GM23338 (cell line): Measurements from ENCODE around the gene CPLX1. TPM values are rescaled to one million over a fixed set of nuclear protein-coding genes. Genes with fewer than 3 reads are reported as not detected.

ENCODE experiments used
- ATAC-seq: fragments of 200-7000 bp; cut with Tn5 transposase; 3 replicates; pipeline ENCODE4 v1.9.1; 2020
- DNase-seq: peaks from one replicate; pipeline ENCODE4 v3.0.0-alpha.2; 2015; ENCODE audit warnings: low spot score
- H2AFZ ChIP-seq: fragments of 200-600 bp; sonication (generic); 2 replicates; pipeline ENCODE4 v1.8.0; 2016; ENCODE audit warnings: antibody characterized with exemption, mild to moderate bottlenecking, moderate library complexity
- H3F3A ChIP-seq: fragments of 200-600 bp; sonication (generic); replicated peaks from 2 replicates; pipeline ENCODE4 v1.8.0; 2017; ENCODE audit warnings: antibody characterized with exemption, mixed run types, low read depth
- H3K27ac ChIP-seq: fragments of 200-600 bp; sonication (generic); 2 replicates; pipeline ENCODE4 v1.6.1; 2016; ENCODE audit warnings: low read depth
- H3K27me3 ChIP-seq: fragments of 200-600 bp; sonication (generic); 2 replicates; pipeline ENCODE4 v1.8.0; 2016; ENCODE audit warnings: mild to moderate bottlenecking, mixed run types, moderate library complexity; ENCODE audit not compliant: insufficient read depth
- H3K36me3 ChIP-seq: fragments of 200-600 bp; sonication (generic); 2 replicates; pipeline ENCODE4 v1.8.0; 2016; ENCODE audit warnings: mild to moderate bottlenecking; ENCODE audit not compliant: insufficient read depth
- H3K4me1 ChIP-seq: fragments of 200-600 bp; sonication (generic); 2 replicates; pipeline ENCODE4 v1.8.0; 2016; ENCODE audit warnings: mild to moderate bottlenecking, moderate library complexity; ENCODE audit not compliant: insufficient read depth
- H3K4me2 ChIP-seq: fragments of 200-600 bp; sonication (generic); 2 replicates; pipeline ENCODE4 v1.7.1; 2017; ENCODE audit warnings: mixed run types
- H3K4me3 ChIP-seq: fragments of 200-600 bp; sonication (generic); 2 replicates; pipeline ENCODE4 v1.6.1; 2016; ENCODE audit warnings: mixed run types
- H3K79me2 ChIP-seq: fragments of 200-600 bp; sonication (generic); replicated peaks from 2 replicates; pipeline ENCODE4 v1.8.0; 2017; ENCODE audit warnings: mild to moderate bottlenecking; ENCODE audit not compliant: insufficient read depth
- H3K9me2 ChIP-seq: fragments of 200-600 bp; sonication (generic); 2 replicates; pipeline ENCODE4 v1.8.0; 2017; ENCODE audit not compliant: insufficient read depth
- H4K20me1 ChIP-seq: fragments of 200-600 bp; sonication (generic); replicated peaks from 2 replicates; pipeline ENCODE4 v1.8.0; 2017; ENCODE audit warnings: mild to moderate bottlenecking; ENCODE audit not compliant: insufficient read depth
- H3K27ac Mint-ChIP-seq: 2 replicates; pipeline ENCODE4 v1.8.0; 2020; ENCODE audit warnings: inconsistent platforms, mild to moderate bottlenecking, moderate library complexity, mixed read lengths
- H3K27me3 Mint-ChIP-seq: 3 replicates; pipeline ENCODE4 v1.8.0; 2022; ENCODE audit warnings: low read depth, mild to moderate bottlenecking, moderate library complexity, mixed read lengths, inconsistent platforms; ENCODE audit not compliant: insufficient read depth, poor library complexity
- H3K36me3 Mint-ChIP-seq: 3 replicates; pipeline ENCODE4 v1.8.0; 2021; ENCODE audit warnings: low read depth, mild to moderate bottlenecking, inconsistent platforms, moderate library complexity, mixed read lengths
- H3K4me1 Mint-ChIP-seq: 3 replicates; pipeline ENCODE4 v1.8.0; 2020; ENCODE audit warnings: mild to moderate bottlenecking, inconsistent platforms, mixed read lengths
- H3K4me3 Mint-ChIP-seq: 3 replicates; pipeline ENCODE4 v1.8.0; 2021; ENCODE audit warnings: moderate library complexity, mild to moderate bottlenecking, inconsistent platforms, mixed read lengths
- H3K9me3 Mint-ChIP-seq: 3 replicates; pipeline ENCODE4 v1.8.0; 2020; ENCODE audit warnings: moderate library complexity, mild to moderate bottlenecking, inconsistent platforms, mixed read lengths
- CREB1 ChIP-seq: fragments of 250-450 bp; sonication (Bioruptor Pico); IDR thresholded peaks from 2 replicates; pipeline ENCODE4 v1.5.0; 2020; ENCODE audit warnings: low read depth, mild to moderate bottlenecking, moderate library complexity
- CTCF ChIP-seq, 2 experiments: fragments of 200-600 bp in 1 of 2; sonication (generic) in 1 of 2; conservative IDR thresholded peaks; 2 replicates each; pipeline versions ENCODE4 v1.5.1 to v1.6.1; 2016 to 2017; ENCODE audit warnings: antibody characterized with exemption in 2 of 2, low read depth in 2 of 2, mild to moderate bottlenecking in 2 of 2, moderate library complexity in 1 of 2
- ETS1 ChIP-seq: IDR thresholded peaks from 2 replicates; pipeline ENCODE4 v1.6.1; 2016; ENCODE audit warnings: antibody characterized with exemption
- EZH2phosphoT487 ChIP-seq: fragments of 200-600 bp; sonication (generic); IDR thresholded peaks from one replicate; pipeline ENCODE4 v1.8.1; 2018; ENCODE audit warnings: antibody characterized with exemption; ENCODE audit not compliant: unreplicated experiment
- JUNB ChIP-seq: IDR thresholded peaks from one replicate; pipeline ENCODE4 v1.6.1; 2016; ENCODE audit warnings: antibody characterized with exemption; ENCODE audit not compliant: unreplicated experiment
- NANOG ChIP-seq: IDR thresholded peaks from 2 replicates; pipeline ENCODE4 v1.6.1; 2016; ENCODE audit warnings: antibody characterized with exemption, borderline replicate concordance
- POLR2AphosphoS5 ChIP-seq: IDR thresholded peaks from 2 replicates; pipeline ENCODE4 v1.6.1; 2016; ENCODE audit warnings: antibody characterized with exemption, low read depth
- REST ChIP-seq: IDR thresholded peaks from one replicate; pipeline ENCODE4 v1.6.1; 2018; ENCODE audit warnings: antibody characterized with exemption; ENCODE audit not compliant: unreplicated experiment
- STAT1 ChIP-seq: IDR thresholded peaks from one replicate; pipeline ENCODE4 v1.6.1; 2016; ENCODE audit warnings: antibody characterized with exemption; ENCODE audit not compliant: unreplicated experiment
- ZNF114 ChIP-seq: fragments of 250-450 bp; sonication (Bioruptor Pico); IDR thresholded peaks from 2 replicates; pipeline ENCODE4 v1.5.0; 2020; ENCODE audit warnings: mild to moderate bottlenecking, moderate library complexity
- ZNF331 ChIP-seq: fragments of 250-450 bp; sonication (Bioruptor Pico); IDR thresholded peaks from 2 replicates; pipeline ENCODE4 v1.5.0; 2020; ENCODE audit warnings: low read depth, mild to moderate bottlenecking, moderate library complexity
- ZNF462 ChIP-seq: fragments of 250-450 bp; sonication (Bioruptor Pico); IDR thresholded peaks from 2 replicates; pipeline ENCODE4 v1.5.0; 2020; ENCODE audit warnings: mild to moderate bottlenecking, moderate library complexity
- polyA plus RNA-seq: library from polyadenylated mRNA; unstranded; fragments of >200 nt; fragmentation: Nextera tagmentation; extraction: Ambion mirVana; gene quantifications from 2 replicates; pipeline ENCODE4 v1.2.1, GENCODE V29; 2016
- total RNA-seq: library from RNA; depleted of rRNA; stranded (reverse); fragments of >200 nt; shearing (Covaris generic); gene quantifications from 2 replicates; pipeline ENCODE4 v1.2.3, GENCODE V29; 2014

CPLX1 gene
- total and polyA plus RNA-seq, 2 experiments from 2014 or later = 0.86 to 0.97 TPM

- no peak overlapping the region; the same call in 1 of the 2 replicates for H3K27ac Mint-ChIP-seq
Observed at GRCh38 chr4:866068-866760, 40.3 kb upstream of the CPLX1 start.

More at GRCh38 chr4:866068-866760, 40.3 kb upstream of the CPLX1 start:
- no peak overlapping the region for H3K27ac ChIP-seq
- no peaks in the 10 kb centered on the region for H4K20me1 ChIP-seq
- Mint-ChIP-seq H3K4me1 (no peaks in the 10 kb centered on the region), H3K9me3 (0 out of 3 replicates have a peak, but pooled peaks cover 4% of the 10 kb centered on the region), H3K4me3 (no peak overlapping the region), H3K36me3 (peaks cover 48% of the 10 kb centered on the region), H3K27me3 (peaks cover 12% of the 10 kb centered on the region)
- no peak overlapping the region for H3K4me2 ChIP-seq
- ATAC-seq (no peak), DNase-seq (no peak)
- no peaks in the 10 kb centered on the region for H3K79me2 ChIP-seq
- no peaks in the 10 kb centered on the region for H3K4me1 ChIP-seq
- TF ChIP-seq STAT1 (no peak), POLR2AphosphoS5 (no peak), JUNB (no peak), ZNF331 (no peak), NANOG (no peak), CREB1 (CRISPR knock-in tag) (no peak), ZNF114 (CRISPR knock-in tag) (no peak), REST (no peak), ZNF462 (CRISPR knock-in tag) (no peak), ETS1 (no peak), EZH2phosphoT487 (no peak), CTCF (conservative IDR thresholded peaks at IDR 0.05; ENCODE audit: low read depth in 2 of 2) (no peak)
- H3K4me3 ChIP-seq = no peak overlapping the region
- H3F3A ChIP-seq = peaks cover 18% of the 10 kb centered on the region
- no peaks in the 10 kb centered on the region for H3K27me3 ChIP-seq
- H2AFZ ChIP-seq = no peak overlapping the region
- no peaks in the 10 kb centered on the region for H3K9me2 ChIP-seq
- H3K36me3 ChIP-seq = no peaks in the 10 kb centered on the region
